GM21367 (cell line): ENCODE measurements around the gene RCOR1.
"Not testable (repeated sequence)": the region's sequence is repeated elsewhere in the genome, so short reads cannot be mapped to it uniquely, and the experiment has no call there.

Source experiments
- ATAC-seq: cut with Tn5 transposase; IDR thresholded peaks from one replicate; pipeline ENCODE4 v1.9.1; 2021; ENCODE audit not compliant: unreplicated experiment

RCOR1 gene

DNA sequence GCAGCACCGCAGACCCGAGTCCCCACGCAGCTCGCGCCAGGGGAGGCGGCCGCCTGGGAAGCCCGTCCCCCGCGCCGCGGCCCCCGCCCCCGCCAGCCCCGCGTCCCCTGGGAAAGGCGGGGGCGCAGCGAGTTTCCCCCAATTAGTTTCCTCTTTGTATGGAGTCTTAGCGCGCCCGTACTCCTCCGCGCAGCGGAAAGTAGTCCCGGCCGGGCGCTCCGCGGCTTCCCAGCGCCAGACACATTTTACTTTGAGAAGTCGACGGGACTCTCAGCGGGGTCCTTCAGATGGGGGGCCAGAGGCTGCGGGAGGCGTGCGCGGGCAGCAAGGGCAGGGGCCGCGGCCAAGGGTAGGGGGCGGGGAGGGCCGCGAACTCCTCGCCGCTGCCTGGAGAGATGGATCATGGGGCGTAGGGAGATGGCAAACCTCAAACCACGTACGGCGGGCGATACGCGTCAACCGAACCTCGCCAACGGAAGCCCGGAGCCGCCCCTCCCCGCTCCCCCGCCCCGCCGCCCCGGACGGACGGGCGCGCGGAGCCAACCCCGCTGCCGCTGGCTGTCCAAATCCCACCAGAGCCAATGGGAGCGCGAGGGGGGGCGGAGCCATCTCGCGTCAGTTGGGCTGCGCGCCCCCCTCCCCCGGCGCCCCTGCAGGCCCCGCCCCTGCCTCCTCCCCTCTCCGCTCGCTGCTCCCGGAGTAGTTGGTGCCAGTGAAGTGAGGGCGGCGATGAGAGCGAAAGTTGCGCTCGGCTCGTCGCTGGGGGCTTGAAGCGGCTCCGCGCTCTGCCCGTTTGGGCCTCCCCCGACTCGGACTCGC lies at the start of gene RCOR1:
Gene RCOR1 (plus strand): TSS at position 706 of the 819 bp plus-strand sequence. CDS start 238 bp downstream, outside the sequence.
- ATAC-seq, result peak; percentile 56

DNA sequence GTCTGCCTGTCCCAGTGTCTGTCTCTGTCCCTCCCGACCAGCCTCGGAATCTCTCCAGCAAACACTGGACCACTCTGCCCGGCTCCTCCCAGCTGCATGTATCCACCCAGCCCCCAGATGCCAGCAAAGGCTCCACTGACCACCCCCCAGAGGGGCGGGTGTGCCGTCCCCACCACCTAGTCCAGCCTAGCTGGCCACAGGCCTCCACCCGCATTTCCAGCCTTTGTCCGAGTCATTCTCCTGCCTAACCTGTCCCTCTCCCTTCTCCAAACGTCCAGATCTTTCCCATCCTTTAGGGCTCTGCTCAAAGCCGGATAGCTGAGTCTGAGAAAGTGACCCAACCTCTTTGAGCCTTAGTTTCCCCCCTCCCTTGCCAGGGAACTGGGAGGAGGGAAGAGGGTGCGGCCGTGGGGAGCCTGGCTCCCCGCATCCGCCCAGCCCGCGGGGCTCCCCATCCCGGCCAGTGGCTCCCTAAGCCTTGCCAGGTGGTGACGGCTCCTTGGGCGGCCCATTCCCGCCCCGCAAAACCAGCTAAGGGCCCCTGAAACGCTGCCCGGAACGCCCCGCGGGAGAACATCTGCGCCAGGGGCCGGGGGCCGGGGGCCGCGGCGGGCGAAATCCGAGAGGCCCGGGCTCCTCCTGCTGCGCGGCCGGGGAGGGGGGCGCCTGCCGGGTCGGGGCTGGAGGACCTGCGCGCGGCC lies 48.3 kb upstream of the RCOR1 start:
- no peak for ATAC-seq

GRCh38 chr14:102544747-102545460 lies 47.5 kb upstream of the RCOR1 start:
- ATAC-seq, result no peak

GRCh38 chr14:102545461-102546265 lies 46.8 kb upstream of the RCOR1 start:
- no peak for ATAC-seq

DNA sequence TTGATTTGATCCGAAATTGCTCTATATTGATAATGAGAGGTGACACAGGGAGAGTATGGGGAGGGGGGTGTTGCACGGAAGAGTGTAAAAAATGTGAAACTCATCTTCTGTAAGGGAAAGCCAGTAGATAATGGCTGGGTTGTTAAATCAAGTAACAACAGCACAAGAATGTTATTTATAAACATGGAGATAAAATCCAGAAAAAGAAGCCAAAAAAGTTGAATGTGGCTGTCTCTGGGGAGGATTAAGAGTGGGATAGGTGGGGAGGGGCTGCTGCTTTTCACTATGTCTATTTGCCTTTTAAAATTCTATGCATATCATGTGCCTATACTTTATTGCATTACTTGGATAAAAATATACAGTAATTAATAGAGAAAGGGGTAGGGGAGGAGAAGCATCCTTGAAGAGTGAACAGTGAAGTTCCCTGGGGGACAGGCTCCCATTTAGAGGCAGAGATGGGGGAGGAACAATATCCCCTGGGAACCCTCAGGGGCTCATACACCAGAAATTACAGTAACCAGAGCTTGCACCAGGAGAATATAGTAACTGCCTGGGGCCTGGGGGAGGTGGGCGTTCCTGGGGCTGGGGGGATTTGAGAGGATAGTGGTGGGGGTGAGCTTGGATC lies 43.7 kb upstream of the RCOR1 start:
- ATAC-seq, result no peak

GRCh38 chr14:102550927-102551401 lies 41.5 kb upstream of the RCOR1 start:
- not testable (repeated sequence) for ATAC-seq

DNA sequence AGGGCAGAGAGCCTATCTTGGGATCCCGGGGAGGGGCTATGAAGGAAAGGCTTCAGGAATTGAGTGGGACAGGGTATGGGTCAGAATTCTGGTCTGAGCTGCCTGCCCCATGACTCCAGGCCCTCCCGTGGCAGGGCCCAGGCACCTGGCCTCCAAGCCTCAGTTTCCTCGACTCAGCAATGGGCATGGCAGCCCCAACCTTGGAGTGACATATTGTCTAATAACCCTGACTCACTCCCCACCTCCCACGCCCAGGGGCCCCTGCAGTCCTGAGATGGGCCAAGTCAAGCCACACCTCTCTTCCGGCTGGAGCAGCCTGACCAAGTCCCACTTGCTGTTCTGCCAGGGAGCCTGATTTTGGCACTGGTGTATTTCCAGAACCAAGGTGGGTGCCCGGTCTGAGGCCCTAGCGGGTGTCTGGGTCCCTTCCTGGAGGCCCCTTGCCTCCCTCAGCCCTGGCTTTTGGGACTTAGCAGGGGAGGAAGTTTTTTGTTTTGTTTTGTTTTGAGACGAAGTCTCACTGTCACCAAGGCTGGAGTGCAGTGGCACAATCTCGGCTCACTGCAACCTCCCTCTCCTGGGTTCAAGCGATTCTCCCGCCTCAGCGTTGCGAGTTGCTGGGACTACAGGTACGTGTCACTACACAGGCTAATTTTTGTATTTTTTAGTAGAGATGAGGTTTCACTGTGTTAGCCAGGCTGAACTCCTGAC lies 40.3 kb upstream of the RCOR1 start:
- no peak for ATAC-seq

DNA sequence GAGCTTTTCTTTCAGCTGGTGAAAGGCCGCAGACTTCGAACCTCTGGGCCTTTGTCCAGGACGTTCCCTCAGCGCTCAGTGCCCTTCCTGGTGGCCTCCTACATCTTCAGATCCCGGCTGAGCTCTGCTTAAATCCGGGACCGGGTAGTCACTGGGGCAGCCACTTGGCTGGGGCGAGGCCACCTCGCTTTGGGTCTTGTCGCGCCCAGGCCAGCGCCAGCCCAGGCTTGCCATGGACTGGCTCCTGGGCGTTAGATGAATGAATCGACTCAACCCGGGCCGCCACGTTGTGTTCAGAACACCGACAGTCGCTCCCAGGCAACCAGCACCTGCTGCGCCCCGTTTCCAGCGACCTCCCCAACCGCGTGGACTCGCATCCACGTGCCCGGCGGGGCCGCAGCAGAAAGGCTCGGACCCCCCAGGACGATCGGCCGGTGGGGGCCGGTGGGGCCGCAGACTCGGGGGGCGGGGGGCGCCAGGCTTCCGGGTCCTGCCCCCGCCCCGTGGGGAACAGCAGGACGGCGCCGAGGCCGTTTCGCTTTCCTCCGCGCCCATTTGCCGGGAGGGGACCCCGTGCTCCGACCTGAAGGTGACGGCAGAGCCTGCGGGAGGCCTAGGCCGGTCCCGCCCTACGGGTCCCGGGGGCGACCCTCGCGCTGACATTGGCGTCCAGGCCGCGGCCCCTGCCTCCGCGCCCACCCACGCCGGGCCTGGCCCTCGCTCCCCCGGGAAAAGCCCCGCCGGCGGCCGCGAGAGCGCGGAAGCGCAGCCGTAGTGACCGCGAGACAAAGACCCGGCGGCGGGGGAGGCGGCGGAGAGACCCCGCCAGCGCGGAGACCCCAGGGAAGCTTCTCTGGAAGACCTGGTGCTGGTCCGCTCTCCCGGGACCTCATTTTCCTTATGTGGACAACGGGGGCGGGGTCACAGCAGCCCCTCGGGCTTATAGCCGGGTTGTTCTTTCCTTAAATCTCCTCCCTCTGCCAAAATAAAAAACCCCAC lies 37.3 kb upstream of the RCOR1 start:
- ATAC-seq, result peak; percentile 45

DNA sequence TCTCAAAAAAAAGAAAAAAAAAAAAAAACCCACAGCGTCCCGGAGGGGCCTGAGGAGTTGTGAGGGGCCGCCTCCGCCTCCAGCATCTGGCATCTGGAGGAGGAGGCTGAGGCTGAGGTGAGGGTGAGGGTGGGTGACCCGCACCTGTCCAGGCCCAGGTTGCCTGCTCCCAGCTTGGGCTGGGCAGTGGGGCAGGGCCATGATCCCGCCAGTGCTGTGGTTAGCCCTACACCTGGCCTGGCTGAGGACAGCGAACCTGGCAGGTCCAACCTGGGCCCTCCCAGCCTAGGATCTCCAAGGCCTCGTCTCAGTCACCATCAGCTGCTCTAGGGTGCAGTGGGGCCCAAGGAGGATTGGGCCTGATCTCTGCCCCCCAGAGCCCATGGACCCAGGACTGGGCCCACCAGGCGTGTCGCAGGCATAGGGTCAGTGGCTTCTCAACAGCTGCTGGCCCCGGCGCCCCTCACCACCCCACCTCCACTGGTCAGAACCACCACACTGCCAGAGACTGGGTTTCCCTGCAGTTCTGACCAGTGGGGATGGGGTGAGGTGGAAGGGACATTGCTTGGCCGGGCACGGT lies 36.3 kb upstream of the RCOR1 start:
- ATAC-seq, result no peak

DNA sequence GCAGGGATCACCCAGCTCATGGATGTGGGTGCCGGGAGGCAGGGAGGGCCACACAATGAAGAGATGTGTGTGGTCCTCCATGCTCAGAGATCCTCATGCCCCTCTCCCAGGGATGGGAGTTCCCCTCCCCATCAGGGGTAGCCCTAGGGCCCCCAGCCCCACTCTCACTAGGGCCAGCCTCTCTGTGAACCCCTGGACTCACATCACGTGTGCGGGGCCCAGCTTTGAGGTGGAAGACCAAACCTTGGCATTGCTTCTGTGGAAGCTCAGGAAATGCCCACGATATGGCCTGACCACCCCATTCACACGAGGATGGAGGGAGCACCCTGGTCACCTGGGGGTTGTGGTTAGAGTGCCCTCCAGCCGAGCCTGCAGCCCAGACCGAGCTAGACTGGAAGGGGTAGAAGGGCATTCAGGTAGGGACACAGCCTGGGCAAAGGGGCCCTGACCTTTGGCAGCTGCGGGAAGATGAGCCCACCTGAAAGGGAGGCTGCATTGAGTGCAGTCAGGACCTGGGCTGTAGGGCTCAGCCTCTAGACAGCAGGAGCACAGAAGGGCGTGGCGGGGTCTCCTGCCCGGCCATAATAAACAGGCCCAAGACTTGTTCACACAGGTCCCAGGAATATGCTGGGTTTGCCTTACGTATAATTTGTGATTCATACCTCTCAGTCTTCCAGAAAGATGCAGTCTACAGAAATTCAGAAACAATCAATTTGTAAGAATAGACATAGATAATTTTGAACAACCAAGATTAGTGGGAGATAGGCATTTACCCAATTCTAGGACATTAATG lies 34.8 kb upstream of the RCOR1 start:
- ATAC-seq, result no peak

- ATAC-seq, result no peak
These were observed 33.9 kb upstream of the RCOR1 start for GRCh38 chr14:102558556-102558955.

DNA sequence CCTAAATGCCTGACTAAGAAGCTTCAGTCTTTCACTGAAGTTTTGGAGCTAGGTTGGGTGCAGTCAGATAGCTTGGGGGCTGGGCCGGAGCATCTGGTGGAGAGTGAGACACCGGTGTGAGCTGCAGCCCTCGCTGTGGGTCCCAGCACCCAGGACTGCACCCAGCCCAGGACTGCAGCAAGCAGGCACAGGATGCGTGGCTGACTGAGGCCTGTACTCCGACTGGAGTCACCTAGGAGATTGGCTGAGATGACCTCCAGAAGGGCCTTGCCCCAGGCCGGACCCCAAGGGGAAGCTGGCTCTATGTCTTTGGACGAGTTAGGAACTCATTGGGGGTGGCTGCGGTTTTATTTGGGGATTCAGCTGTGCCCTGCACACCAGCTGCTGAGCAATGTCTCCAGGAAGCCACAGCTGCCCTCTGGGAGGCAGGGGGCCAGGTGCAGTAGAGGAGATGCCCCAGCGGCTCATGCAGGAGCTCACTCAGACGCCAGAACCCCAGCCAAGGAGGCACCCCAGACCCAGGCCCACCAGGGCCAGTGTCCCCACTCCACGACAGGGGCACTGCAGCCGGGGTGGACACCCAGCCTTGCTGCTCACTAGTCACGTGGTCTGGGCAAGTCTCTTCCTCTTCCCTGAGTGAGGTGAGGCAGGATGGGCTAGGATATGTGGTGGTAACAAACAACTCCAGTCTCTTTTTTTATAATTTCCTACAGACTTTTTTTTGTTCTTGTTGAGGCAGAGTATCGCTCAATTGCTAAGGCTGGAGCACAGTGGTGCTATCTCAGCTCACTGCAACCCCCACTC lies 31.8 kb upstream of the RCOR1 start:
- ATAC-seq, result no peak

DNA sequence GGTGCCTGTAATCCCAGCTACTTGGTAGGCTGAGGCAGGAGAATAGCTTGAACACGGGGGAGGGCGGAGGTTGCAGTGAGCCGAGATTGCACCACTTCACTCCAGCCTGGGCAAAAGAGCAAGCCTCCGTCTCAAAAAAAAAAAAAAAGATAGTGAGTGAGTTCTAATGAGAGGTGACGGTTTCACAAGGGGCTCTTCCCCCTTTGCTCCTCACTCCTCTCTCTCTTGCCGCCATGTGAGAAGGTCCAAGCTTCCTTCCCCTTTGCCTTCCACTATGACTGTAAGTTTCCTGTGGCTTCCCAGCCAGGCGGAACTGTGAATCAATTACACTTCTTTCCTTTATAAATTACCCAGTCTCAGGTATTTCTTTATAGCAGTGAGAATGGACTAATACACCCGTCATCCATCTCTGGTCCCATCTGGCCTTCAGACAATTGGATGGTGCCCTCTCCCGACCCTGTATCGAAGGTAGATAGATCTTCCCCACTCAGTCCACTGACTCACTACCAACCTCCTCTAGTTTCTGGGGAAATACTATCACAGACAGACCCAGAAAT lies 27.0 kb upstream of the RCOR1 start:
- ATAC-seq, result peak; percentile 56

- no peak for ATAC-seq
These were observed 26.5 kb upstream of the RCOR1 start for GRCh38 chr14:102565959-102566358.

DNA sequence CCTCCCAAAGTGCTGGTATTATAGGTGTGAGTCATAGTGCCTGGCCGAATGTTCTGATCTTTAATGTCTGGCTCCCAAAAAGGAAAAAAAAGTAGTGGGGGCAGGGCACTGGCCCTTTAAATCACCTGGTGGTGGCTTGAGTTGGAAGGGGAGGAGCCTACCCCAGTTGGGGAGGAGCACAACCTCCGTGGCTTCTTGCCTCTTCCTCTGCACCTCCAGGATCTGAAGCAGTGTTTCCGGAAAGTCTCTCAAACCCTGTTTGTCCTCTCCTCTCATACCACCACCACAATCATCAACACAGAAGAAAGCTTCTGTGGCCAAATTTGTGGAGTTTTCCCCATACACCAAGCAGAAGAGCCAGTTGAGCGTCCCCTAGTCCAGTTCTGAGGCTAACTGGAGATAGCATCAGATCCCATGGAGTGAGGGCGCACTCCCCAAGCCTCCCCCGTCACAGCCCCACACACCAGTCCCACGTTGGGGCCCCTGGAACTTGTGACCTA lies 24.3 kb upstream of the RCOR1 start:
- no peak for ATAC-seq
